Upper lobe of left lung (tissue), 4 donors: ENCODE data around the gene KLF3.

Source experiments
- EP300 ChIP-seq, 4 donors: sonication (generic); formaldehyde crosslinking; IDR thresholded peaks; one replicate each; pipeline ENCODE4 v1.5.1; 2017; ENCODE audit warnings: antibody characterized with exemption in 4 of 4, control low read depth in 2 of 4
- POLR2A ChIP-seq, 4 donors: fragments of 450-650 bp; IDR thresholded peaks; one replicate each; pipeline ENCODE4 v1.5.1; 2016 to 2017; ENCODE audit warnings: antibody characterized with exemption in 4 of 4, mild to moderate bottlenecking in 2 of 4
- POLR2AphosphoS5 ChIP-seq, 2 donors: sonication (generic); formaldehyde crosslinking; IDR thresholded peaks; one replicate each; pipeline ENCODE4 v1.5.1; 2017; ENCODE audit warnings: antibody characterized with exemption in 2 of 2
- TF ChIP-seq, protein P1 (sequence below), 6 experiments: fragments of 450-650 bp in 4 of 6; fragments of 200-600 bp in 2 of 6; sonication (generic) in 2 of 6; IDR thresholded peaks; one replicate each; pipeline ENCODE4 v1.5.1; 2016 to 2019; ENCODE audit warnings: antibody characterized with exemption in 6 of 6

DNA sequence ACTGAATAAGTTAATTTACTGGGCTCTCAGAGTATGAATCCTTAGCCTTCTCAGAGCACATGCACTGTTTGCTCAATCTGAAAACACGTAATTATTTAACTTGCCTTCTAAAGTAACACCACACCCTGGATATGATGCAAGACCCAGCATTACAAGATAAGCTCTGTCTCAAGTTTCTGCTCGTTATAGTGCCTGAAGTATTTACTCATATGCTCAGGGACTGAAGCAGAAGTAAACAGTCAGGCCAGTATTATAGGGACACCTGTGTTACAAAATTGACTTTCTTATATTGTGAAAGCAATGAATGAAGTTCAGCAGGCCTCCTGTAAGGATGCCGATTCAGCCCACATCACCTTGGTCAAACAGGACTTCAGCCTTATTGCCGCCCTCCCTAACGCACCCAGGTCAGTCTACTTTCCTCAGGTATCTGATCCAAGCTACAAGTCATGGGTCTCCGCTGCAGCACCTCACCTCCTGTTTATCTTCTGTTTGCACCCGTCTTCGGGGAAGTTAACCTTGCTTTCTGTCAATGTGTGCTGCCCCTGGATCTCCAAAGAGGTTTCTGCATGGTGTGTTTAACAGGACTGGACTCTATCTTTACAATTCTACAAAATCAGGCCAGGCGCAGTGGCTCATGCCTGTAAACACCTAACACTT is 42.8 kb upstream of the KLF3 start:
- TF ChIP-seq, protein P1, sequence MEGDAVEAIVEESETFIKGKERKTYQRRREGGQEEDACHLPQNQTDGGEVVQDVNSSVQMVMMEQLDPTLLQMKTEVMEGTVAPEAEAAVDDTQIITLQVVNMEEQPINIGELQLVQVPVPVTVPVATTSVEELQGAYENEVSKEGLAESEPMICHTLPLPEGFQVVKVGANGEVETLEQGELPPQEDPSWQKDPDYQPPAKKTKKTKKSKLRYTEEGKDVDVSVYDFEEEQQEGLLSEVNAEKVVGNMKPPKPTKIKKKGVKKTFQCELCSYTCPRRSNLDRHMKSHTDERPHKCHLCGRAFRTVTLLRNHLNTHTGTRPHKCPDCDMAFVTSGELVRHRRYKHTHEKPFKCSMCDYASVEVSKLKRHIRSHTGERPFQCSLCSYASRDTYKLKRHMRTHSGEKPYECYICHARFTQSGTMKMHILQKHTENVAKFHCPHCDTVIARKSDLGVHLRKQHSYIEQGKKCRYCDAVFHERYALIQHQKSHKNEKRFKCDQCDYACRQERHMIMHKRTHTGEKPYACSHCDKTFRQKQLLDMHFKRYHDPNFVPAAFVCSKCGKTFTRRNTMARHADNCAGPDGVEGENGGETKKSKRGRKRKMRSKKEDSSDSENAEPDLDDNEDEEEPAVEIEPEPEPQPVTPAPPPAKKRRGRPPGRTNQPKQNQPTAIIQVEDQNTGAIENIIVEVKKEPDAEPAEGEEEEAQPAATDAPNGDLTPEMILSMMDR (IDR thresholded peaks at IDR 0.05) = no peak
- TF ChIP-seq POLR2A (IDR thresholded peaks at IDR 0.05) (peak in 1 of 4 donors; percentile 5), POLR2AphosphoS5 (IDR thresholded peaks at IDR 0.05) (peak; percentile 51 to 87), EP300 (IDR thresholded peaks at IDR 0.05) (peak; percentile 45 to 98 (median 75))
